Vagina (tissue), 2 donors: ENCODE data around the gene MMD2.
A peak's percentile ranks its signal among the peaks of the same experiment; 100 is the strongest.

Experiments
- POLR2A ChIP-seq, 2 donors: fragments of 450-650 bp; IDR thresholded peaks; one replicate each; pipeline ENCODE4 v1.6.1; 2017; ENCODE audit warnings: antibody characterized with exemption in 2 of 2, mild to moderate bottlenecking in 2 of 2, moderate library complexity in 2 of 2
- TF ChIP-seq, protein P1 (sequence below), 3 experiments: fragments of 450-650 bp in 2 of 3; fragments of 200-600 bp in 1 of 3; sonication (generic) in 1 of 3; IDR thresholded peaks; one replicate each; pipeline ENCODE4 v1.5.1; 2017 to 2019; ENCODE audit warnings: antibody characterized with exemption in 3 of 3, mild to moderate bottlenecking in 2 of 3, moderate library complexity in 2 of 3

DNA sequence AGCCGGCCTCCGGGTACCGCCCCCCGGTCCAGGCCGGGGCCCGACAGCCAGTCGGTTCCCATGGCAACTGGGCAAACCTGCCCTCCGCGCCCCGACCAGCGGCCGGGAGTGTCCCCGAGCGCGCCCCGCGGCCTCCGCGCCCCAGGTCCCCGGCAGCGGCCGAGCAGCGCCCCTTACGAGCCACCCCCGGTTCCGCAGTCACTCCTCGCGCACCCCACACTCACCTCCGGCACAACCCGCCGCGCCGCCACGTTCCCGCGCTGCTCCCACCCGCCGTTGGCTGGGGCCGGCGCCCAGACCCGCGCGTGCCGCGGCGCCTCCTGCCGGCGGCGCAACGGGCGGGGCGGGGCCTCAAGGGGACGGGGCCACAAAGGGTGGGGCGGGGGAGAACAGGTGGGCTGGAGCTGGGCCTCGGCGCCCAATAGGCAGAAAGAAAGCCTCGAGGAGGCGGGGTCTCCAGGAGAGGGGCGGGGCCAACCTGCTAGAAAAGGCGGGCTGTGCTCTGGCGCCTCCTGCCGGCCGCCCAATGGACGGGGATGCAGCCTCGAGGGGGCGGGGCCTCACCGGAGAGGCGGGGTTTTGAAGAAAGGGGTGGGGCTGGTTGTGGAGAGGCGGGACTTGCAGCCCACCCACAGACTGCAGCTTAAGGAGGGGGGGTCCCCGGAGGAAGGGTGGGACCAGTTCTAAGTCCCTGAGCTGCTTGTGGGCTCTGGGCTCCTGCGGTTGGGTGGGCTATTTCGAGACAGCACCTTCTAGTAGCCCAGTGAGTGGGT, 75.4 kb downstream of the MMD2 start, which contains the start of gene RADIL:
- no peak for TF ChIP-seq POLR2A (IDR thresholded peaks at IDR 0.05)
- TF ChIP-seq, protein P1, sequence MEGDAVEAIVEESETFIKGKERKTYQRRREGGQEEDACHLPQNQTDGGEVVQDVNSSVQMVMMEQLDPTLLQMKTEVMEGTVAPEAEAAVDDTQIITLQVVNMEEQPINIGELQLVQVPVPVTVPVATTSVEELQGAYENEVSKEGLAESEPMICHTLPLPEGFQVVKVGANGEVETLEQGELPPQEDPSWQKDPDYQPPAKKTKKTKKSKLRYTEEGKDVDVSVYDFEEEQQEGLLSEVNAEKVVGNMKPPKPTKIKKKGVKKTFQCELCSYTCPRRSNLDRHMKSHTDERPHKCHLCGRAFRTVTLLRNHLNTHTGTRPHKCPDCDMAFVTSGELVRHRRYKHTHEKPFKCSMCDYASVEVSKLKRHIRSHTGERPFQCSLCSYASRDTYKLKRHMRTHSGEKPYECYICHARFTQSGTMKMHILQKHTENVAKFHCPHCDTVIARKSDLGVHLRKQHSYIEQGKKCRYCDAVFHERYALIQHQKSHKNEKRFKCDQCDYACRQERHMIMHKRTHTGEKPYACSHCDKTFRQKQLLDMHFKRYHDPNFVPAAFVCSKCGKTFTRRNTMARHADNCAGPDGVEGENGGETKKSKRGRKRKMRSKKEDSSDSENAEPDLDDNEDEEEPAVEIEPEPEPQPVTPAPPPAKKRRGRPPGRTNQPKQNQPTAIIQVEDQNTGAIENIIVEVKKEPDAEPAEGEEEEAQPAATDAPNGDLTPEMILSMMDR (IDR thresholded peaks at IDR 0.05): peak; percentile 23 to 82 (median 65)
